NOMO-1 (cell line): ENCODE data around the gene ABCC6.
"Not testable (repeated sequence)": the region's sequence is repeated elsewhere in the genome, so short reads cannot be mapped to it uniquely, and the experiment has no call there.

Experiments
- DNase-seq, 2 experiments: peaks; one replicate each; lab custom pipeline; 2025; ENCODE audit not compliant: unreplicated experiment in 2 of 2; lab: John Stamatoyannopoulos, UW

The ABCC6 gene

DNA sequence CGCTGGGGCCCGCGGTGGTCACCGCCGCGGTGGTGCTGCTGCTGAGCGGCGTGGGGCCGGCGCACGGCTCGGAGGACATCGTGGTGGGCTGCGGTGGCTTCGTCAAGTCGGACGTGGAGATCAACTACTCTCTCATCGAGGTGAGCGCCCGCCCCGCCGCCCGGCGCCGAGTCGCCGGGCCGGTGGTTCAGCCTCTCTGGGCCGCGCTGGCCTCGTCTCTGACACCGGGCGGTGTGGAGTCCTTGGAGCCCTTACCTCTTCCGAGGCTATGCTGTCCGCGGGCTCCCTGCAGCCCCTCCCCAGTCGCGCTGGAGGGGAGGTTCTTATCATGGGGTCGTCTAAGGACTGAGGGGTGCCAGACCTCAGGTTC lies 9.4 kb upstream of the ABCC6 start:
- DNase-seq: not testable (repeated sequence)

DNA sequence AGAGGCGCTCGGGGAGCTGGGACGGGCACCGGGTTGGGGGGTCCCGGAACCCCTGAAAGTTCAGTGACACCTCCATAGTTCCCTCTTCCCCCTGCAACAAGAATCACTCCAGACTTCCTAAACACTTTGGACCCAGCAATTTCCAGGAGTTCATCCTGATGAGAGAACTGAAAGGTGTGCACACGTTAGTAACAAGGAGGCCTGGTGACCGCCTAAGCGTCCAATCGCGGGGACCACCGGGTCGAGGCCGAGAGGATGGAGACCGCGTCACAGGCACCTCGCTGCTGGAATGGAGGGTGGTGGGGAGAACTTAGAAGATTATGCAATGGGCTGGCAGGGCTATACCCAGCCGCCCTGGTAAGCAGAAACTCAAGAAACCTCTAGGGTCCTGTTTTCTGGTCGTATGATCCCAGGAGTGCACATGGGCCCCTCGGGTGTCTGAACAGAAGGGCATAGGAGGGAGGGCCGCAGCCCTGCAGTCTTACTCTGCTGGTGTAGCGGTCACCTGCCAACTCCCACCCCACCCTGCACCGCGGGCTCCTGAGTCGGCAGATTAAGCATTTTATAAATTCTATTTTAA lies 458 bp upstream of the ABCC6 start:
- DNase-seq: not testable (repeated sequence)

DNA sequence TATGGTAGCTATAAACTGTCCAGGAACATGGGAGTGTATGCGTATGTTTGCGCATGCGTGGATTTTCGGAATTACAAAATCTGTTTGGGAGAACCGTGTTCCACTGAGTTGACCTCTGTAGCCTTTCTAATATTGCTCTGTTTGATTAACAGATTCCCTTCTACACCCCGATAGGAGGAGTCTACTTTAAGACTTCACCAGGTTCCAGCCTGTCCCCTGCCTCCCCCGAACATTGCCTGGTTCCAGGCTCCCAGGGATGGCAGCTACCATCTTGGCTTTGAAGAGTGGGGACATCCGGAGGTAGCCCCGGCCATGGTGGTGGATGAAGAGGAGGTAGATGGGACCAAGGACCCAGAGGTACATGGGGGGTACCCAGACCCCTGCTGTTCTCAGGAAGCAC lies 1.9 kb downstream of the ABCC6 start:
- not testable (repeated sequence) for DNase-seq

DNA sequence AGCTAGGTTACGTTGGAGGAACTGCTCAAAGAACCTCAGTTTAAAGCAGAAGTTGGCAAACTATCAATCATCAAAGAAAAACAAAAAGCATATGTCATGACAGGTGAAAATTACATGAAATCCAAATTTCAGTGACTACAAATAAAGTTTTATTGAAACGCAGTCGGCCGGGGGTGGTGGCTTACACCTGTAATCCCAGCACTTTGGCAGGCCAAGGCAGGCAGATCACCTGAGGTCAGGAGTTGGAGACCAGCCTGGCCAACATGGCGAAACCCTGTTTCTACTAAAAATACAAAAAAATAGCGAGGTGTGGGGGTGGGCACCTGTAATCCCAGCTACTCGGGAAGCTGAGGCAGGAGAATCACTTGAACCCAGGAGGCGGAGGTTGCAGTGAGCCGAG lies 2.8 kb downstream of the ABCC6 start:
- not testable (repeated sequence) for DNase-seq

DNA sequence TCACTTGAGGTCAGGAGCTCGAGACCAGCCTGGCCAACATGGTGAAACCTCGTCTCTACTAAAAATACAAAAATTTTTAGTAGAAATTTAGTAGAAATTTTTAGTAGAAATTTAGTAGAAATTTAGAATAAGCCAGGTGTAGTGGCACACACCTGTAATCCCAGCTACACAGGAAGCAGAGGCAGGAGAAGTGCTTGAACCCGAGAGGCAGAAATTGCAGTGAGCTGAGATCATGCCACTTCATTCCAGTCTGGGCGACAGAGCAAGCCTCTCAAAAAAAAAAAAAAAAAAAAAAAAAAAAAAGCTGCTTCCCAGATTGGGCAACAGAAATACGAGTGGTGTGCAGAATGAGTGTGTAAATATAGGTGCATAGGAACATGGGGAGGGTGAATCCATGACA lies 4.5 kb downstream of the ABCC6 start:
- not testable (repeated sequence) for DNase-seq

- not testable (repeated sequence) for DNase-seq
These were observed 4.9 kb downstream of the ABCC6 start for GRCh38 chr16:16218349-16218748.

GRCh38 chr16:16213863-16214293 lies 9.4 kb downstream of the ABCC6 start:
- peak; percentile 23 to 37 for DNase-seq

- not testable (repeated sequence) for DNase-seq
These were observed 11.9 kb downstream of the ABCC6 start for GRCh38 chr16:16211404-16211803.

GRCh38 chr16:16208461-16208860 lies 14.8 kb downstream of the ABCC6 start:
- not testable (repeated sequence) for DNase-seq

DNA sequence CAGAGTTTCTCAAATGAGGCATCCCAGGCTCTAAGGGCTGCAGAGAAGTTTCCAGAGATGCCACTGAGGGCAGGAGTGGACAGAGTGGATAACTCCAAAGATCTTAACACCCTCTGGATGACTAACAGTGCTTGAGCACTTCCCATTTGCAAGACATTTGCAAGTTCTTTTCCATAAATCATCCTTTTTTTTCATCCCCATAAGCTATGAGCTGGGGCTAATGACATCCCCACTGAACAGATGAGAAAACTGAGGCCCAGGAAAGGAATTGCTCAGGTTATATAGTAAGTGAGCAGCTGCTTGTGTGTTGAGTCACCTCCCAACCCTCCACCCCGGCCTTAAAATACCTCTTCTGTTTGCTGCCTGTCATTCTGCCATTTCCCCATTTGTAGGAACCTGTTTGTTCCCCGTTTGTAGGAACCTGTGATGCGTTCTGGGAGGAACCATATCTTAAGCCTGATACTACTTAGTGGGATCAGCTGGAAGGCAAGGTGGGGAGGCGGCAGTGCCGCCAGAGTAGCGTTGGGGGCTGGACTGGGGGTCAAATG lies 15.4 kb downstream of the ABCC6 start:
- DNase-seq: peak in 1 of 2 experiments; percentile 18

DNA sequence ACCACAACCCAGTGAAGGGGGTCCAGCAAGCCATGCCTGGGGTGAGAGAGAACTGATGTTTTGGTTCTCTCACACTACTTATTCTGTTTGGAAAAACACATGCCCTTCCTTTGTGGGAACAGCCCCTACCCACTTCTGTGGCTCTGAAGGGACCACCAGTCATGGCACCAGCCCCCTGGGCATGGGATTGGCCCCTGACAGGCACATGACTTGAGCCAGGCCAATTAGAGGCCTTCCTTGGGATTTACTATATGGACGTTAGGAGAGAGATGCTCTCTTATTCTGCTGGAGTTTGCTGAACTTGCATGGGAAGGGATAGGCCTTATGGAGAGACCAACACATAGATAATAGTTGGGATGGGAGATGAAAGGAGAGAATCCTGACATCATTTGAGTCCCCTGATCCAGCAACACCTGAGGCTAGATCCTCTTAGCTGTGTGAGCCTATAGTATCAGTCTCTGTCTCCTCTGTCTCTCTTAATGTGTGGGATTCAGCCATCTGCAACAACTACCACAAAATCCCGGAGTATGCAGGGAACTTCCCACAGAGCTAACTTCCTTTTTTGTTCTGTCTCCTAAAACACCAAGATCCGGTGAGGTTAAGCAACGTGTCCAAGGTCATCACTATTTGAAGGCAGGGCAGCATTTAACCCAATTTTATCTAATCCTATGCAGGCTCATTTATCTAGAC lies 16.1 kb downstream of the ABCC6 start:
- peak in 1 of 2 experiments; percentile 8 for DNase-seq

DNA sequence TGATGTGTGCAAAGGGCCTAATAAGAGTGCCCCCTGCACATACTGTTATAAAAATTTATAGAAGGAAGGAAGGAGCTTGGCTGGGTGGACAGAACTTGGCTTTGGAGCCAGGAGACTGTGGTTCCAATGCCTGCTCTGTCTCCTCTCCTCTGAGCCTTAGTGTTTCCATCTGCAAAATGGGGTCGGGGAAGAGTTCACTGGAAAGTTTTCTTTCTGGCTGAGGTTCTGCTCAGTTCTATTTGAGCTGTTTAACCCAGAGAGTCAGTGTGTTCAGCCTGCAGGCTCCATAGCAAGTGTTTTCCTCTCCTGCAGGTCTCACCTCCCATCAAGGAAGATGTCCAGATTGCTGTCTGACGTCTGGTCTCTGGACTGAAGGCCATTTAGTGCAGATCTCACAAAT lies 17.4 kb downstream of the ABCC6 start:
- DNase-seq: not testable (repeated sequence)

GRCh38 chr16:16204552-16204951 lies 18.7 kb downstream of the ABCC6 start:
- not testable (repeated sequence) for DNase-seq

- DNase-seq: not testable (repeated sequence)
These were observed 19.8 kb downstream of the ABCC6 start for GRCh38 chr16:16203494-16203893.

DNA sequence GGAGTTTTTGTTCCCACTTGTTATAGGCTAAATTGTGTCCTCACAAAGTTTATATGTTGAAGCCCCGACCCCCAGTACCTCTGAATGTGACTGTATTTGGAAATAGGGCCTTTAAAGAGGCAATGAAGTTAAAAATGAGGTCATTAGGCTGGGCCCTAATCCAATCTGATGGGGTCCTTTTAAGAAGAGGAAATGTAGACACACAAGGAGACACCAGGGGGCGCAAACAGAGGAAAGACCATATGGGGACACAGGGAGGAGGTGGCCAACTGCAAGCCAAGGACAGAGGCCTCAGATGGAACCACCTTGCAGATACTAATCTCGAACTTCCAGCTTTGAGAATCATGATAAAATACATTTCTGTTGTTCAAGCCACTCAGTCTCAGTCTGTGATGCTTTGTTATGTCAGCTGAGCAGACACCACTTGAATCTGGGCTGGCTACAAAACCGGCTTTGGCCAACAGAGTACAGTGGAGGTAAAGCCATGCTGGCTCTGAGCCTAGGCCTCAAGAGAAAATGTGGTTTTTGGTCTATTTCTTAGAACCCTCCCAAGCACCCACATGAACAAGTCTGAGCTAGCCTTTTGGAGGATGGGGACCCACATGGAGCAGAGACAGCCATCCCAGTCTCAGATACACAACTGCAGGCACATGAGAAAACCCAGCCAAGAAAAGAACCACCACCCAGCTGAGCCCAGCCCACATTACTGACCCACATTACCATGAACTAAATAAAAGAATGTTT lies 20.7 kb downstream of the ABCC6 start:
- DNase-seq: peak in 1 of 2 experiments; percentile 61

- DNase-seq: not testable (repeated sequence)
These were observed 21.4 kb downstream of the ABCC6 start for GRCh38 chr16:16201880-16202279.

DNA sequence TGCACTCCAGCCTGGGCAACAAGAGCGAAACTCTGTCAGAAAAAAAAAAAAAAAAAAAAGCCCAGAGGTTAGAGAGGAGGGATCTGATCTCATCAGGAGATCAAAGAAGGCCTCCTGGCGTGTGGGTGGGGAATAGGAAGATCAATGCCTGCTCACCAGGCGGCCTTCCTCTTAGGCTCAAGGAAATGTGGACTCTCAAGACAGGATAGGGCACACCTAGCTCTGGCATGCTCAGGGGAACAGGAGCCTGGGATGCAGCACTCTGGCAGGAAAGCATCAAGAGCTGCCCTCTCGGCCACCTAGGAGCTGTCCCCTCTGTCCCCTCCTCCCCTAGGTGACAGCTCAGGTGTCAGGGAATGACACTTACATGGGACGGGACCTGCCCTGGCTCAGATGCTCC lies 22.9 kb downstream of the ABCC6 start:
- not testable (repeated sequence) for DNase-seq

DNA sequence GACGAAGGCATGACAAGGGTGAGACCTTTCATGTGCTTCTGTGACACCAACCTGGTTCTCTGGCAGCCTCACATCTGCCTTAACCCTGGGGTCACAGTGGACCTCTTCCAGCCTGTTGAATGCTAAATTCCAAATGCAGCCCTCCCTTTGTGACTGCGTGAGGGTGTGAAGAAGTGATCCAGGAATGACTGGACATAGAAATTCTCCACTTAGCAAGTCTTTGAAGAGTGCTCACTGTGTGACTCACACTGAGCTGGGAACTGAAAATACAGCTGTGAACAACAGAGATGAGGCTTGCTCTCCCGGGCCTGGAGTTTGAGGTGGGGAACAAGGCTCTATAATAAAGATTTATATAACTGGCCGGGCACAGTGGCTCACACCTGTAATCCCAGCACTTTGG lies 23.9 kb downstream of the ABCC6 start:
- DNase-seq: not testable (repeated sequence)

DNA sequence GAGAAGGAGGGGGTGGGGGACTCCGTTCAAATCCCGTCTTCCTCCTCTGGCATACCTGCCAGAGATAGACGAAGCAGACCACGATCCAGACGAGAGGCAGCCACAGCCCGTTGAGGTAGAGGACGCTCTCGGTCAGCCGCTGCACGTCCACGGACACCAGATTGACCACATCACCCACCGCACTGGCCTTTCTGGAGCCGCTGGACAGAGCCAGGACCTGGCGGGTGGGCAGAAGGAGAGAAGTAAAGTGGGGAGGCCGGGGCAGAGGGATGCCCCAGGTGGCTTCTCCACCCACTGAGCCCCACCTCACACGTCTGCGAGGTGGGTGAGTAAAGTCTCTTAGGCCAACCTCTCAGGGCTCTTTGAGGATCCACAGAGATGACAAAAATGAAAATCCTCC lies 25.3 kb downstream of the ABCC6 start:
- DNase-seq: no peak

GRCh38 chr16:16197331-16197730 lies 26.0 kb downstream of the ABCC6 start:
- DNase-seq: no peak

- DNase-seq: no peak
These were observed 27.2 kb downstream of the ABCC6 start for GRCh38 chr16:16196099-16196498.
